Body of pancreas (tissue), 4 donors: ENCODE measurements around the gene BEST1.

Experiments used
- POLR2A ChIP-seq, 3 donors: fragments of 450-650 bp; IDR thresholded peaks; one replicate each; pipeline ENCODE4 v1.6.1; 2016; ENCODE audit warnings: antibody characterized with exemption in 3 of 3, mild to moderate bottlenecking in 2 of 3
- TF ChIP-seq, protein P1 (sequence below), 7 experiments: fragments of 450-650 bp in 4 of 7; fragments of 200-600 bp in 3 of 7; sonication (generic) in 3 of 7; IDR thresholded peaks; one replicate each; pipeline ENCODE4 v1.5.1; 2016 to 2019; ENCODE audit warnings: antibody characterized with exemption in 7 of 7

DNA sequence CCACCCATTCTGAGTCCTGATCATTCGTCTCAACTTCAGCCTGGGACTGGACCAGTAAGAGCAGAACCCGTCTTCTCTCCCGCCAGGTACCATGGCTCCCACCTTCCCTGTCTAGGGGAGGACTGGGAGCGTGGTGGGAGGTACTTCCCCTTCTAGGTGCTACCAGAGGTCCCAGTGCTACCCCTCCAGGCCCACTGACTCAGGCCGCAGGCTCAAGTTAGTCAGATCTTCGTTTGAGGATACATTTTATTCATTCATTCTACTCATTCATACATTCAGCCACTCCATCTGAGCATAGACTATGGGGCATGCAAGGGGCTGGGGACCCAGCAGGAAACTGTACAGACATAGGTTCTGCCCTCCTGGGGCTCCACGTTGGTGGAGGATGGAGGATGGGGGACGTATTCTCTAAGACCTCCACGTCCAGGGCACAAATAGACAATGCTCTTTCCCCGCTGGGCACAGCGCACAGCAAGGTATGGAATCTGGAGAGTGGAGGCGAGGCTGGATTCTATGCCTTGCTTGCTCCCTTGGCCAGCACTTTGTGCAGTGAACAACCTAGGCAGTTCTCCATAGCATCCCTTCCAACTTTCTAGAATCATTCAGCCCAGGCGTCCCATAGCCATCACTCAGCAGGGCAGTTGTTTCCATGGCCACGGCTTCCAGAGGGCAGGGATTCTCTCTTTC, 31.8 kb upstream of the BEST1 start:
- TF ChIP-seq, protein P1, sequence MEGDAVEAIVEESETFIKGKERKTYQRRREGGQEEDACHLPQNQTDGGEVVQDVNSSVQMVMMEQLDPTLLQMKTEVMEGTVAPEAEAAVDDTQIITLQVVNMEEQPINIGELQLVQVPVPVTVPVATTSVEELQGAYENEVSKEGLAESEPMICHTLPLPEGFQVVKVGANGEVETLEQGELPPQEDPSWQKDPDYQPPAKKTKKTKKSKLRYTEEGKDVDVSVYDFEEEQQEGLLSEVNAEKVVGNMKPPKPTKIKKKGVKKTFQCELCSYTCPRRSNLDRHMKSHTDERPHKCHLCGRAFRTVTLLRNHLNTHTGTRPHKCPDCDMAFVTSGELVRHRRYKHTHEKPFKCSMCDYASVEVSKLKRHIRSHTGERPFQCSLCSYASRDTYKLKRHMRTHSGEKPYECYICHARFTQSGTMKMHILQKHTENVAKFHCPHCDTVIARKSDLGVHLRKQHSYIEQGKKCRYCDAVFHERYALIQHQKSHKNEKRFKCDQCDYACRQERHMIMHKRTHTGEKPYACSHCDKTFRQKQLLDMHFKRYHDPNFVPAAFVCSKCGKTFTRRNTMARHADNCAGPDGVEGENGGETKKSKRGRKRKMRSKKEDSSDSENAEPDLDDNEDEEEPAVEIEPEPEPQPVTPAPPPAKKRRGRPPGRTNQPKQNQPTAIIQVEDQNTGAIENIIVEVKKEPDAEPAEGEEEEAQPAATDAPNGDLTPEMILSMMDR (IDR thresholded peaks at IDR 0.05) = no peak
- TF ChIP-seq POLR2A (IDR thresholded peaks at IDR 0.05) = no peak
